NT2/D1 (cell line): ENCODE results near the gene TCF21.

Experiments used
- YY1 ChIP-seq: IDR thresholded peaks from 2 replicates; pipeline ENCODE4 v1.6.1; 2011; ENCODE audit not compliant: insufficient read length, insufficient read depth
- ZNF274 ChIP-seq: IDR thresholded peaks from 2 replicates; pipeline ENCODE4 v1.6.1; 2011; ENCODE audit warnings: mild to moderate bottlenecking, low read depth, low read length

DNA sequence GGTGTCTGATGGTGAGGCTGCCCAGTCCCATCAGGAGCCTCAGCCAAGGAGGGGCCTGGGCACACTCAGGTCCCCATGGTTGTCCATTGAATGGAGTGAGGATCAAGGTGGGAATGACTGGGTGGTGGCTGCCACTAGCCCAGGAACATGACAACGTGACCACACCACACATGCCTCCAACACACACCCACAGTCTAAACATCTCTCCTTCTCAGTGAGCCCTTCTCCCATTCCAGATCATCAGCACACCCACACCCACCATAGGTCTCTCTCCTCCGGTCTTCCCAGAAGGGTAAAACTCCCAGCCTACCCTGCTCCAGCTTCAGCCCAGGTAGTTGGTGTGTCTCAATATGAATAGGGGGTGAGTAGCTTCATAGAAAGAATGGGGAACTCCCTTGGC lies 5.5 kb downstream of the TCF21 start:
- TF ChIP-seq YY1 (no peak), ZNF274 (no peak)
